GM18519 (cell line): ENCODE measurements around the gene KRTAP4-11.
"Not testable (repeated sequence)": the region's sequence is repeated elsewhere in the genome, so short reads cannot be mapped to it uniquely, and the experiment has no call there.

Experiments used
- ATAC-seq: cut with Tn5 transposase; IDR thresholded peaks from one replicate; pipeline ENCODE4 v1.9.1; 2021; ENCODE audit warnings: mild to moderate bottlenecking, moderate library complexity; ENCODE audit not compliant: unreplicated experiment, low FRiP score

KRTAP4-11 gene

DNA sequence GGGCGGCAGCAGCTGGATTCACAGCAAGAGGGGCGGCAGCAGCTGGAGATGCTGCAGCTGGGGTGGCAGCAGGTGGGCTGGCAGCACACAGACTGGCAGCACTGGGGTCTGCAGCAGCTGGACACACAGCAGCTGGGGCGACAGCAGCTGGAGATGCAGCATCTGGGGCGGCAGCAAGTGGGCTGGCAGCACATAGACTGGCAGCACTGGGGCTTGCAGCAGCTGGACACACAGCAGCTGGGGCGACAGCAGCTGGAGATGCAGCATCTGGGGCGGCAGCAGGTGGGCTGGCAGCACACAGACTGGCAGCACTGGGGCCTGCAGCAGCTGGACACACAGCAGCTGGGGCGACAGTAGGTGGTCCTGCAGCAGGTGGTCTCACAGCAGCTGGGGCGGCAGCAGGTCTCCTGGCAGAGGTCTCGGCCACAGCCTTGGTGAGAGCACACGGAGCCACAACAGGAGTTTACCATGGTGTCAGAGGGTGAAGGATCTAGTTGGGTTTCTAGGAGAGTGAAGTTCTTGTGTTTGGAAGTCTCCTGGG is at the start of gene KRTAP4-11:
TSS of gene KRTAP4-11 (minus strand) at position 528 of the 541 bp plus-strand sequence. CDS start at position 470, 58 bp downstream.
- ATAC-seq = not testable (repeated sequence)

DNA sequence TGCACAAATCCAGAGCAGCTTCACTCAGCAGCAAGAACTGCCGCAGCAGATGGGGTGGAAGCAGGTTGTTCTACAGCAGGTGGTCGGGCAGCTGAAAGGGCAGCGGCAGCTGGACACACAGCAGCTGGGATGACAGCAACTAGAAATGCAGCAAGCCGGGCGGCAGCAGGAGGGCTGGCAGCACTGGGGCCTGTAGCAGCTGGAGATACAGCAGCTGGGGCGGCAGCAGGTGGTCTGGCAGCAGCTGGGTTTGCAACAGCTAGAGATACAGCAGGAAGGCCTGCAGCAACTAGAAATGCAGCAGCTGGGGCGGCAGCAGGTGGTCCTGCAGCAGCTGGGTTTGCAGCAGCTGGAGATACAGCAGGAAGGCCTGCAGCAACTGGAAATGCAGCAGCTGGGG is 49.4 kb upstream of the KRTAP4-11 start:
- no peak for ATAC-seq

DNA sequence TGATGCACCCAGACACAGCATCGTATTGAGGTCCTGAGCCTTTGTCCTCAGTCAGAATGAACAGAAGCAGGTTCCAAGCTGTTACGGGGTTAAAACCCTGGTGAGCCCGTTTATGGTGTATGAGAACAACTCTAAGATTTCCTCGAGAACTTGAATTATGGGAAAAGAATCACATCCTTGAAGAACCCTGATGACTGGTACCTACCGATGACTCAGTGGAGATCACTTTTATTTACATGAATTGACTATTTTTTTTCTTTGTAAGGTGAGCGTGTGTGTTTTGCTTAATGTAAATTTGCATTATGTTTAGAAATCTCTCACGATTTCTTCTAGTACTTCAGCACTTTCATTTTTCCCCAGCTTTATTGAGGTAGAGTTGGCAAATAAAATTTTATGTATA is 45.7 kb upstream of the KRTAP4-11 start:
- ATAC-seq = no peak

DNA sequence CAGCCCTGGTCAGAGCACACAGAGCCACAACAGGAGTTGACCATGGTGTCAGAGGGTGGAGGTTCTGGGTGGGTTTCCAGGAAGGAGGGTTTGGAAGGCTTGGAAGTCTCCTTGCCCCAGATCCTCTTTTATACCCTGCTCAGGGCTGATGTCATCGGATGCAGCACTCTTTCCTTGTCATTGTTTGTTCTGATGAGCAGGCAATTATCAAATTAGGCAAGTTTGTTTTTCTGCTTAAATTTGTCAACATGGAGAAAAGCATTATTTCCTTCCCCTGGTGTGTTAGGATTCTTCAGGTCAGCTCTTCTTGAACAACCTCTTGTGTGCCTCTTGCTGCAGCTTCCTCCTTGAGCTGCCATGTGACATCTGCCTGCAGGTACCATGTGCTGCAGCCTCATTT is 42.5 kb upstream of the KRTAP4-11 start, which contains the start of gene KRTAP4-4:
TSS of gene KRTAP4-4 (minus strand) at position 101 of the 400 bp plus-strand sequence. CDS start at position 44, 57 bp downstream.
- no peak for ATAC-seq

DNA sequence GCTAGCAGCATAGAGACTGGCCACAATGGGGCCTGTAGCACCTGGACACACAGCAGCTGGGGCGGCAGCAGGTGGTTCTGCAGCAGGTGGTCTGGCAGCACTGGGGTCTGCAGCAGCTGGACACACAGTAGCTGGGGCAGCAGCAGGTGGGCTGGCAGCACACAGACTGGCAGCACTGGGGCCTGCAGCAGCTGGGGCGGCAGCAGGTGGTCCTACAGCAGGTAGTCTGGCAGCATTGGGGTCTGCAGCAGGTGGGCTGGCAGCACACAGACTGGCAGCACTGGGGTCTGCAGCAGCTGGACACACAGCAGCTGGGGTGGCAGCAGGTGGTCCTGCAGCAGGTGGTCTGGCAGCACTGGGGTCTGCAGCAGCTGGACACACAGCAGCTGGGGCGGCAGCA is 42.0 kb upstream of the KRTAP4-11 start:
- ATAC-seq = not testable (repeated sequence)

DNA sequence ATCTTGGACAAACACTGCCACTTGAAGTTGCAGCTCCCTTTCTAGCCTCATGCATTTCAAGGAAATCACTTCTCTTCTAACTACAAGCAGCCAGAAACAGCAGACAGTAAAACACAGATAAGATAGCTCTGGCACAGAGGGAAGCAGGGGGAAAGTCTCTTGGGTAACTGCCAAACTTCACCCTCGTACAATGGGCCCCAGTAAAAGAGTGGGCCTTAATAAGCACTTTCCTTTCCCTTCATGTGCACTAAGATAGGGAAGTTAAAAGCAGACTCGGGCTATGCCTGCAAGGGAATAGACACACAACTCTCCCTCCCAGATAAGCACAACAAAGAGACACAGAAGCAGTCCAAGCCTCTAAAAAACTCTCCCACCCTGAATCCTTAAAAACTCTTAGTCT is 35.7 kb upstream of the KRTAP4-11 start:
- ATAC-seq = no peak

DNA sequence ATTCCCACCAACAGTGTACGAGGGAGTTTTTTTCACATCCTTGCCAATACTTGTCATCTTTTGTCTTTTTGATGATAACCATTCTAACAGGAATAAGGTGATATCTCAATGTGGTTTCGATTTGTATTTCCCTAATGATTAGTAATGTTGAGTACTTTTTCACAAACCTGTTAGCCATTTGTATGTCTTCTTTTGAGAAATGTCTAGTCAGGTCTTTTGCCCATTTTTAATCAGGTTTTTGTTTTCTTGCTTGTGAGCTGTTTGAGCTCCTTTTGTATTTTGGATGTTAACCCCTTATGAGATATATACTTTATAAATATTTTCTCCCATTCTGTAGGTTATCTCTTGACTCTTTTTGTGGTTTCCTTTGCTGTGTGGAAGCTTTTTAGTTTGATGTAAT is 33.4 kb upstream of the KRTAP4-11 start:
- ATAC-seq = no peak

DNA sequence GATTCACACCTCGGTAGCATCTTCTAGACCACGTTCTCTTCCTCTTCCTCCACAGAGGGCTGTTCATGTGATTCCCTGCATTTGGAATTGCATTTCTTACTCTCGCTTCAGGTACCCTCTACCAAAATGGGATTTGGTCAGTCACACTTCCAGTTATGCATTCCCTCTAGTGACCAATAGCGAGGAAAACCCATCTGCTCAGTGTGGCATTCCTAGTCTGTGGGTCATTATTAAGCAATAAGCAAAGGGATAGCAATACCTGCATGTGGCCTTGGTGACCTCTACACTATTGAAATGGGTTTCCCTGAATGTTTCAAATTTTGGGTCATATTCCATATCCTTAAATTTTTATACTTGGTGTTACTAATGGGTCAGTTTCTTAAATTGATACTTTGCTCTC is 31.9 kb upstream of the KRTAP4-11 start:
- no peak for ATAC-seq

DNA sequence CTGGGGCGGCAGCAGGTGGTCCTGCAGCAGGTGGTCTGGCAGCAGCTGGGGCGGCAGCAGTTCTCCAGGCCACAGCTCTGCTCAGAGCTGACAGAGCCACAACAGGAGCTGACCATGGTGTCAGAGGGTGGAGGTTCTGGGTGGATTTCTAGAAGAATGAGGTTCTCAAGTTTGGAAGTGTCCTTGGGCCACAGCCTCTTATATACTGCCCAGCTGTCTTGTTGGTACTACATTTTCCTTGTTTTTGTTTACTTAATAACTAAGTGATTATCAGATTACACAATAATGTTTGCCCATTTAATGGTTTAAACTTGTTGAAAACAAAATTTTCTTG is 31.4 kb upstream of the KRTAP4-11 start, which contains the start of gene KRTAP4-5:
TSS of gene KRTAP4-5 (minus strand) at position 174 of the 334 bp plus-strand sequence. CDS start at position 116, 58 bp downstream.
- no peak for ATAC-seq

DNA sequence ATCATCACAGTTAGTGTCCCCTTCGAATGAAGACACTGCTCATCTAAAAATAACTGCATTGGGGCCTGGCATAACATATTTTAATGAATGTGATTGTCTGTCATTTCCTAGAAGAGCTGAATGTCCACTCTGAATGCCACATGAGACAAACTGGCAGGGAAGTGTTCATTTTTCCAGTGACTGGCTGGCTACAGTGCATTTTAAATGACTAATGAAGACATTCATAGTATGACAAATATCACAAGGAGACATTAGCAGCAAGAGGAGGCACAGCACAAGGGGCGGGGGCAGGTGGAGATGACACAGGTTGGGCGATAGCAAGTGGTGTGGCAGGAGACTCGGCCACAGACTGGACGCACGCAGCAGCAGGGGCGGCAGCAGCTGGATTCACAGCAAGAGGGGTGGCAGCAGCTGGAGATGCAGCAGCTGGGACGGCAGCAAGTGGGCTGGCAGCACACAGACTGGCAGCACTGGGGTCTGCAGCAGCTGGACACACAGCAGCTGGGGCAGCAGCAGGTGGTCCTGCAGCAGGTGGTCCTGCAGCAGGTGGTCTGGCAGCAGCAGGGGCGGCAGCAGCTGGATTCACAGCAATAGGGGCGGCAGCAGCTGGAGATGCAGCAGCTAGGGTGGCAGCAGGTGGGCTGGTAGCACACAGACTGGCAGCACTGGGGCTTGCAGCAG is 30.9 kb upstream of the KRTAP4-11 start:
- ATAC-seq = not testable (repeated sequence)

DNA sequence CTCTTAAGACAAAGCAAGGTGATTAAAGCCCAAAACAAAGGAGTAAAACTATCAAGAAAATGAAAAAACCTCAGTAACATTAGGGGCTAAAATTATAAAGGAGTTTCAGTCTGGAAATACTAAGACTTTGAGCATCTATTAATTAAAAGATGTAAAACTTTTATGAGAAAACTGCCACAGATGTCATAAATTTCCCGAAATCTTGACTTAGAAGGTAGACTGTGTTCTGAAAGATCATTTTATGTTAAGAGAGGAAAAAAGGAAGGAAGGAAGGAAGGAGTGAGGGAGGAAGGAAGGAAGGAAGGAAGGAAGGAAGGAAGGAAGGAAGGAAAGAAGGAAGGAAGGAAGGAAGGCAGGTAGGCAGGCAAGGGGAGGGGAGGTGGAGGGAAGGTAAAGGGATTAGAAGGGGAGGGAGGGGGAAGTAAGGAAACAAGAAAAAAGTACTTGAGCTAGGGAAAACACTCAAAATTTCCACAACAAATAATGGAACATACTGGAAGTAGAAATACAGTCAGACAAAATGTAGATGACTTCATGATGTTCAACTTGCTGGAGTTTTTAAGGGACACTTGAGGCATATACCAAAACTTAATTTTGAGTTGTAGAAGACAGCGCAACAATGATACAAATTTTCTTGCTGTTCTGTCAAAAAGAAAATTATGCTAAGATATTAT is 29.5 kb upstream of the KRTAP4-11 start:
- no peak for ATAC-seq

DNA sequence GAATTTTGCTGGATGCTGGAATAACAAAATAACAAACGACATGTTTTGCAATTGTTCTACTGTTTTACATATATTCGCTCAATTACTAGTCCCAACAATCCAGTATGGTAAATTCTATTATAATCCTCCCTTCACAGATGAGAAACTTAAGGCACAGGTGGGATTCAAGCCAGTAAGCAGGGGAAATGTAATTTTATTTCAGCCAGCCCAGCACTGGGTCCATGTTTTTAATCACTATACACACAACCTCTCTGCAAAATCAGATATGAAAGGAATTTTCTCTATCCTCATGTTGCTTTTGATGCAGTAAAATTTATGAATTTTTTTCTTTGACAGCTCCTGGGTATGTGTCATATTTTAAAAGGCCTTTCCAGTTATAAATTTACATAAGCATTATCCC is 27.1 kb upstream of the KRTAP4-11 start:
- no peak for ATAC-seq

DNA sequence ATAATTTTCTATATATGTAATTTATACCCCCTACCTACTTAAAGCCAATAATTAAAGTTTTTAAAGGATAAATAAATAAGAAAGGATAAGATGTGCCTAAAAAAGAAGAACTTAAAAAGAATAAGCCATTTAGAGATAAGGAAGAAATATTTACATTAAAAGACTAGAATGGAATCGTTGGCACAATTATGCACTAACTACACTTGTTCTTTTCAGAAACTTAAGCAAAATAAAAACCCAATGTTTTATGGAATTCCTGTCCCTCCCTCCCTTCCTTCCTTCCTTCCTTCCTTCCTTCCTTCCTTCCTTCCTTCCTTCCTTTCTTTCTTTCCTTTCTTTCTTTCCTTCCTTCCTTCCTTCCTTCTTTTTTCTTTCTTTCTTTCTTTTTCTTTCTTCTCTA is 26.7 kb upstream of the KRTAP4-11 start:
- ATAC-seq = no peak

DNA sequence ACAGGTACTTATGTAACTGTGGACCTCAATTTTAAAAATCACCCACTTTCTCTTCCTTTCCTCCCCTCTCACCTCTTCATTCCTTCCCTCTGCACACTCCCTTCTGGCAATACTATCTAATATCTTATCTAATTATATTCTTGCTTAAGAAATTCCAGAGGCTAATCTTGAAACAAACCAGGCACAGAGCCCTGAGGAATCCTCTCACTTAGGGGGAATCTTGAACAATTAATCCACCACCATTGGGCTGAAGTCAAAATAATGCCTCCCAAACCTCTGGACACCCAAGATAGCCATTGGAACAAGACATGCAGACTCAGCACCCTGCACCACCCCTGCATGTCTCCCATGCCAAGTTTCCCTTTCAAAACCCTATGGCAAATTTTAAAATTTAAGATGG is 23.2 kb upstream of the KRTAP4-11 start:
- no peak for ATAC-seq

DNA sequence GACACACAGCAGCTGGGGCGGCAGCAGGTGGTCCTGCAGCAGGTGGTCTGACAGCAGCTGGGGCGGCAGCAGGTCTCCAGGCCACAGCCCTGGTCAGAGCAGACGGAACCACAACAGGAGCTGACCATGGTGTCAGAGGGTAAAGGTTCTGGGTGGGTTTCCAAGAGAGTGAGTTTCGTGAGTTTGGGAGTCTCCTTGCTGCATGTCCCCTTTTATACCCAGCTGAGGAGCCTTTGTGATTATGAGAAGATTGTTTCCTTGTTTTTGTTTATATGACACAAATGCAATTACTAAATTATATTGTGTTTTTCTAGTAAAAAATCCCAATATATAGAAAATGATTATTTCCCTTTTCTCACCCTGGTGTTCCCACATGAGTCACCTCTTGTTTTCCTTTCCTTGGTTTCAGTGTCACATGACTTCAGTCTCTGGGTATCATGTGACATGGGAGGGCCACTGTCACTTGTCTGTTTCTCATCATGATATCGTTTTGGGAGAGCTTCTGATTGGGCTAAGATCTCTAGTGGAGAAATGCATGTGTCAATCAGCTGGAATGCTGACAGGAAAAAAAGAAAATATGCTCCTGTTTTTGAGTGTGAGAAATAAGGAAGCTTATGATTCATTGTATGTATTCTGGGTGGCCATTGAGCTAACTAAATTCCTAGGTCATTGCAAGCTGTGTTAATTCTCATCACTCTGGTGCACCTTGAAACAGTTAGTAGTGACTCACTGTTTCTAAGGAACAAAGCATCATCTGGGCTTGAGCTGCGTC is 22.4 kb upstream of the KRTAP4-11 start, which contains the start of gene KRTAP4-6:
TSS of gene KRTAP4-6 (minus strand) at position 185 of the 772 bp plus-strand sequence. CDS start at position 128, 57 bp downstream.
- no peak for ATAC-seq

DNA sequence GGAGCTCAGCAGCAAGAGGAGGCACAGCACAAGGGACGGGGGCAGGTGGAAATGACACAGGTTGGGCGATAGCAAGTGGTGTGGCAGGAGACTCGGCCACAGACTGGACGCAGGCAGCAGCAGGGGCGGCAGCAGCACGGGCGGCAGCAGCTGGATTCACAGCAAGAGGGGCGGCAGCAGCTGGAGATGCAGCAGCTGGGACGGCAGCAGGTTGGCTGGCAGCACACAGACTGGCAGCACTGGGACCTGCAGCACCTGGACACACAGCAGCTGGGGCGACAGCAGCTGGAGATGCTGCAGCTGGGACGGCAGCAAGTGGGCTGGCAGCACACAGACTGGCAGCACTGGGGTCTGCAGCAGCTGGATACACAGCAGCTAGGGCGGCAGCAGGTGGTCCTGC is 21.7 kb upstream of the KRTAP4-11 start:
- ATAC-seq = not testable (repeated sequence)

DNA sequence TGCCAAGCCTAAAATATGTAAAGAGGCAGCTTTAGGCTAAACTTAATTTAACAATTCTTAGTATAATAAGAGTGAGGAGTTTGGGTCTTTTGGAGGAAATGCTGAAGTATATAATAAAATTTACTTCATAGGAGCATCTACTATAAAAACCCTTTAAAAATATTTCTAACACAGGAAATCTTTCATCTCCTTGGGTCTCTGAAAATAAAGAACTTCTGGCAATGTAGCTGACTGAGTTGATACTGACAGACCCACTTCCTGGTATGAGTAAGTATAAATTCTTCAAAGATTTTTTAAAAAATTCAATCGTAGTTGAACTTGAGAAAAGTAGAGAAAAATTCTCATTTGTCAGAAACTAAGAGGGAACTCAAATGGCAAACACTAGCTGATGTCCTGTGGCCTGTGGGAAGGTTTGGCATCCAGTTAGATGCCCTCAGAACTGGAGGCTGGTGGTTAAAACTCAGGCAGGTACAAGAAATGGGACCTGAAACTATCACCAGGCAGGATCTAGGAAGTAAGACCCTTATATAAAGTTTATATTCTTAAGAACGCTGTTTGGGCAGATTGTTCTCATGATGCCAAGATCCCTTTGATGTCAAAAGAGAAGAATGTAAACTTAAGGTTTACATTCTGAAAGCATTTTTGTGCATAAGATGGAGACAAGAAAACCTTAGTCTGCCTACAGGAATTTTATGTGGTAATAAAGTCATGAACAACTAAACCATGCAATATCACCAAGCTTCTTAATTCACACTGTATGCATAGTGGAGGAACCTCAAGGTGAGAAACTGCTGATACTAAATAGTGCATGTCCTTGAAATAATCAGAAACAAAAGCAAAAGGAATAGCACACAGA is 15.9 kb upstream of the KRTAP4-11 start:
- no peak for ATAC-seq

DNA sequence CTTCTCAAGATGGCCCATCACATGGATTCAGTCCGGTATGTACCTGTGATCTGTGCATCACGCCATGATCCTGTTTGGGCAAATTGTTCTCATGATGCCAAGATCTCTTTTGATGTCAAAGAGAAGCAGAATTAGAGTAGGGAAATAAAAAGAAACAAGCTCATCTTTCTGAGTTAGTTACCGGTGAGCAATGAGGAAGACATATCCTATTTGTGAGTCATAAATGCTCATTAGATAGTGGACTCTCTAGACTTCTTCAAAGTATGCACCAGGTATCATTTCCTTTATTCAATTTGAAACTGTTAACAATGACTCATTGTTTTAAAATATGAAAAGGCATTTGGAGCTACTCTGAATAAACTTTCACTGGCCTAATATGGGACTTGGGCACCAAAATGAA is 13.8 kb upstream of the KRTAP4-11 start:
- ATAC-seq = no peak

DNA sequence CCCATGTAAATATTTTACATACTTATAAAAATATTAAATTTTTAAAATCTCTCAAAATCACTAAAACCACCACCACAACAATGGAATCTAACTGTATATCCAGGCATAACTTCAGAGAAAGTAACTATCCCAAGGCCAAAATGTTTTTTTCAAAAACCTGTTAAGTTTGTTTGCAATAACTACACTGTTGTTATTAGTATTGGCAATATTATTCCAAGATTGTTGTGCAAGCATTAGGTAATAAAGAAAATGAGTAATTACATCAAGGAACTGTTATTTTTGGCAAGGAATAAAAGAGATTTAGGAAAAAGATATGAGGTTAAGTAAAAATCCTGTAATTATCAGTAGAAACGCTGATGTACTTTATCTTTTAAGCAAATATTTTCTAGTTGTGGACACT is 9.2 kb upstream of the KRTAP4-11 start:
- ATAC-seq = no peak

DNA sequence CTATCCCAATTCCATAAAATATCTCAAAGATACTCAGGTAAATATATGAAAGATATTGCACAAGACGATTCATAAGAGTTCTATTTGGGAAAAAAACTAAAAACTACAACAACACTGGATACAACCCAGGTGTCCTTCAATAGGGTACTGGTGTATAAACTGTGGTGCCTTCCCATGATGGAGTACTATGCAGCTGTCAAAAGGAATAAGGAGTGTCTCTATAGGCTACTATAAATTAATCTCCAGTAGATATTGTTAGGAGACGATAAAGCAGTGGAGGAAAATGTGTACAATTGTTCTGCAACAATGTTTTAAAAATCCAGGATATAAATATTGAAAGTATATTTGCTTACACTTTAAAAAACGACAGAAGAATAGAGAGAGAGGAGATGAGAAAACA is 8.2 kb upstream of the KRTAP4-11 start:
- no peak for ATAC-seq
